Thyroid gland (tissue), 4 donors: Measurements from ENCODE around the gene NEDD9. TPM values are rescaled to one million over a fixed set of nuclear protein-coding genes. Genes with fewer than 3 reads are reported as not detected.

ENCODE experiments used
- DNase-seq, 2 donors: peaks; one replicate each; pipeline ENCODE4 v3.0.0-alpha.2; 2019
- H3K27ac ChIP-seq, 3 donors: fragments of 200-600 bp; sonication (generic); 1 replicate in 2 of 3; 2 replicates in 1 of 3; pipeline ENCODE4 v1.5.1; 2016 to 2019; ENCODE audit warnings: mild to moderate bottlenecking in 1 of 3, moderate library complexity in 1 of 3
- H3K27me3 ChIP-seq: fragments of 200-600 bp; sonication (generic); one replicate; pipeline ENCODE4 v1.5.1; 2019
- H3K36me3 ChIP-seq, 2 donors: fragments of 200-600 bp; sonication (generic); one replicate each; pipeline ENCODE4 v1.5.1; 2016 to 2019
- H3K4me1 ChIP-seq, 2 donors: fragments of 200-600 bp; sonication (generic); one replicate each; pipeline ENCODE4 v1.5.1; 2017 to 2019
- H3K4me3 ChIP-seq, 3 donors: fragments of 200-600 bp; sonication (generic); replicated peaks in 1 of 3; 1 replicate in 2 of 3; 2 replicates in 1 of 3; pipeline ENCODE4 v1.5.1; 2016; ENCODE audit warnings: mild to moderate bottlenecking in 1 of 3
- H3K9me3 ChIP-seq: fragments of 200-600 bp; sonication (generic); one replicate; pipeline ENCODE4 v1.5.1; 2017
- POLR2A ChIP-seq, 2 donors: fragments of 450-650 bp; IDR thresholded peaks; one replicate each; pipeline ENCODE4 v1.6.1; 2017; ENCODE audit warnings: antibody characterized with exemption in 2 of 2, mild to moderate bottlenecking in 2 of 2, moderate library complexity in 1 of 2
- WGBS, 2 donors: methylation state at CpG; one replicate each; pipeline ENCODE4 v1.1.5; 2017; 5-methylcytosine and 5-hydroxymethylcytosine counted together
- intact Hi-C: fragments of 100-400 bp; cut with DNase I; formaldehyde crosslinking; loops from one replicate; pipeline ENCODE4 v1.15.1; 2023
- total RNA-seq, 4 donors: library from RNA; depleted of rRNA; stranded (reverse); fragments of >200 nt; gene quantifications; one replicate each; pipeline ENCODE4 v1.2.3, GENCODE V29; 2016
- TF ChIP-seq, protein P1 (sequence below), 6 experiments: fragments of 200-600 bp in 3 of 6; fragments of 450-650 bp in 3 of 6; sonication (generic) in 3 of 6; IDR thresholded peaks; one replicate each; pipeline ENCODE4 v1.5.1; 2016 to 2019; ENCODE audit warnings: antibody characterized with exemption in 6 of 6, mild to moderate bottlenecking in 2 of 6, inconsistent platforms in 1 of 6, moderate library complexity in 1 of 6

NEDD9 gene
- total RNA-seq, 4 donors from 2014 or later = 42.1 to 78.3 (median 61.7) TPM

DNA sequence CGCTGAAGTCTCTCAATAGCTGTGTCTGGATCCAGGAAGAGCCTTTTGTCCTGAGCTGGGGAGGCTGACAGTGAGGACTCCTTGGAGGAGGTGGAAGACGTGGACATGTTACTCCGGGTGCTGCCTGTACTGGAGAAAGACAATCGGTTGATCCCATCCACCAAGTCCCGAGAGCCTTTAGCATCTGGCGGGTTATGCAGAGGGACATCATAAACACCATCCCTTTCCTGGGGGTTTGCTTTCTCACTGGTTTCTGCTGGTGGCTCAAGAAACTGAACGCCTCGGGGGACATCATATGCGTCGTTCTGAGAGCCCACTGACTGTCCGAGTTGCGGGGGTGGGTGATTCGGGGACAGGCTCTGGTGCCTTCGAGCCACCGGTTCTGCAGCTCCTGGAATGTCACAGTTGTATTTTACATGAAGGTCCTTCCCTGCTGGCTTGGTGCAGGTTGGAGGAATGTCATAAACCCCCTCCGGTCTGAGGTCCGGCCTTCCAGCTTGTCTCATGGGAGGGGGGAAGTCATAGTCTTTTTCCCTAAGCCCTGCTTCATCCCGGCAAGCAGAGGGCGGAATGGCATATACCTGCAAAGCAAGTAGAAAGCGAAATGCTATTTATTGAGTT is 41.7 kb downstream of the NEDD9 start:
- Histone ChIP-seq H3K9me3 (no peaks in the 10 kb centered on the region), H3K4me1 (peaks cover 15 to 20% of the 10 kb centered on the region in 2 donors), H3K36me3 (peaks cover 66 to 73% of the 10 kb centered on the region in 2 donors), H3K27me3 (no peaks in the 10 kb centered on the region), H3K4me3 (no peak overlapping the region), H3K27ac (no peak overlapping the region)
- 93 to 95% methylated on average over 19 to 20 of the region's 20 CpGs for WGBS, 2 donors
- no peak for DNase-seq
- intact Hi-C loops = no loop called here
- TF ChIP-seq, protein P1, sequence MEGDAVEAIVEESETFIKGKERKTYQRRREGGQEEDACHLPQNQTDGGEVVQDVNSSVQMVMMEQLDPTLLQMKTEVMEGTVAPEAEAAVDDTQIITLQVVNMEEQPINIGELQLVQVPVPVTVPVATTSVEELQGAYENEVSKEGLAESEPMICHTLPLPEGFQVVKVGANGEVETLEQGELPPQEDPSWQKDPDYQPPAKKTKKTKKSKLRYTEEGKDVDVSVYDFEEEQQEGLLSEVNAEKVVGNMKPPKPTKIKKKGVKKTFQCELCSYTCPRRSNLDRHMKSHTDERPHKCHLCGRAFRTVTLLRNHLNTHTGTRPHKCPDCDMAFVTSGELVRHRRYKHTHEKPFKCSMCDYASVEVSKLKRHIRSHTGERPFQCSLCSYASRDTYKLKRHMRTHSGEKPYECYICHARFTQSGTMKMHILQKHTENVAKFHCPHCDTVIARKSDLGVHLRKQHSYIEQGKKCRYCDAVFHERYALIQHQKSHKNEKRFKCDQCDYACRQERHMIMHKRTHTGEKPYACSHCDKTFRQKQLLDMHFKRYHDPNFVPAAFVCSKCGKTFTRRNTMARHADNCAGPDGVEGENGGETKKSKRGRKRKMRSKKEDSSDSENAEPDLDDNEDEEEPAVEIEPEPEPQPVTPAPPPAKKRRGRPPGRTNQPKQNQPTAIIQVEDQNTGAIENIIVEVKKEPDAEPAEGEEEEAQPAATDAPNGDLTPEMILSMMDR (IDR thresholded peaks at IDR 0.05) = no peak
- no peak for TF ChIP-seq POLR2A (IDR thresholded peaks at IDR 0.05)

DNA sequence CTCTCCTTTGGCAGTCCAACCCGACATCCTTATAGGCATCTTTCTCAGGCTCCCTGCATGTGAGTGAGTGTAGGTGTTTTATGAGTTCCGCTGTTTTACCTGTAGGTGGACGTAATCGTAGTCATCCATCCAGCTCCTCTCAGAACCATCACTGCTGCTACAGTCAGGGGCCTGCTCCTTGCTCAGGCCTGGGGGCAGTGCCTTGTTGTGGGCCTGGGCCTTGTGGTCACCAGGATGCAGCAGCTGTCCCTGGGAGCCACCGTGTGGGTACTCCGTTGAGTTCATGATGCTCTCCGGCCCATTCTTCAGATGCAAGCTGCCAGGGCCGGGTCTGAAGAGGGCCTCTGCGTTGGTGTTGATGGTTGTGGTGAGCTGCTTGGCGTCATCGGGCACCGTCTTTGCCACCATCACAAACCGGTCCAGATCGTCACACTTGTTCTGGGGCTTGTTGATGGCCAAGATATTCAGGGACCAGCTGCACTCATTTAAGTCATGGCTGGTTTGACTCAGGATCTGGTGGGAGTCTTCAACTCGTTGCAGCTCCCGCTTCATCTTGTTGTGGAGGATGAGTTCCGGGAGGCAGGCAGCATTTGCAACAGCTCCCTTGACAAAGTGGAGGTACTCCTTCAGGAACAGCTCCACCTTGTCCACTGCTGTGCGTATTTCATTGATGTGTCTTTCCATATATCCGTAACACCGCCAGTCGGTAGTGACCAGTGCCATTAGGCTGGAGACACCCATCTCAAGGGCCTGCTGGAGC is 42.4 kb downstream of the NEDD9 start:
- no peaks in the 10 kb centered on the region for H3K9me3 ChIP-seq
- peaks cover 72 to 80% of the 10 kb centered on the region in 2 donors for H3K36me3 ChIP-seq
- H3K4me3 ChIP-seq = no peak overlapping the region
- no peak overlapping the region for H3K27ac ChIP-seq
- DNase-seq = no peak
- H3K4me1 ChIP-seq = peaks cover 10 to 13% of the 10 kb centered on the region in 2 donors
- TF ChIP-seq POLR2A (IDR thresholded peaks at IDR 0.05) = no peak
- TF ChIP-seq, protein P1 (IDR thresholded peaks at IDR 0.05) = no peak
- H3K27me3 ChIP-seq = no peaks in the 10 kb centered on the region
- 94 to 99% methylated on average over 17 to 19 of the region's 21 CpGs for WGBS, 2 donors
- intact Hi-C loops = no loop called here

DNA sequence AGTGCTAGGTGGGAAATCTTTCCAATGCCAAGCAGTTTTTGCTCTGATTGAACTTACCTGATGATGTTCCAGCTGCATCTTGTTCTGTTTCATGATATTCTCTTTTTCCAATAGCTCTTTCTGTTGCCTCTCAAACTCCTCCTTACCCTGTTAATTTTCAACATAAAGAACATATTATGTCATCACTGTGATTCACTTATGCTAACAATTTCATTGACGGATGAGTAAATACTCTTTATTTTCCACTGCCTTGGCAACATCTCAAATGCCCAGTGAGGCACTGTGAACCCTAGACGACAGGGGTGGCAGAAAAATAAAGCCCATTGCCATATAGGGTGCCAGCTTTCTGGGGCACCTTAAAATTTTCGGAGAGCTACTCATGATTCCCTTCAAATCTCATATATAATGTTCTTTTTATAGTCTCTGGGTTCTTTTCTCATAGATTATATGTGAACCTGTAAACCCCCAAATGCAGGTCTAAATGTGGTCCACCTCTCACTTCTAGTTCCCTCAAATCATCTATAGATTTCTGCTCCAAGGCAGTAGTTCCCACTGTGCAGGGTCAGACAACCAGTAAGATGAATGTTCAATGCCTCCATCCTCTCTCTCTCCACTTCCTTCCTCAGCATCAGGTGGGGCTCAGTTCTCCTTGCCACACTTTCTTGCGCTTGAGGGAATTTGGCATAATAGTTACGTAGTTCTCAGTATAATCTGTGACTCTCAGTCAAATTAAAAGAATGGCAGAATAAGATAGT is 44.1 kb downstream of the NEDD9 start:
- Histone ChIP-seq H3K9me3 (no peaks in the 10 kb centered on the region), H3K4me1 (peaks cover 11 to 14% of the 10 kb centered on the region in 2 donors), H3K36me3 (peaks cover 75 to 89% of the 10 kb centered on the region in 2 donors), H3K27ac (peak overlapping the region in 1 of 3 donors; percentile 37), H3K4me3 (no peak overlapping the region), H3K27me3 (no peaks in the 10 kb centered on the region)
- 90 to 94% methylated on average over 5 of the region's 5 CpGs for WGBS, 2 donors
- intact Hi-C loops = no loop called here
- DNase-seq = no peak
- TF ChIP-seq, protein P1 (IDR thresholded peaks at IDR 0.05) = no peak

DNA sequence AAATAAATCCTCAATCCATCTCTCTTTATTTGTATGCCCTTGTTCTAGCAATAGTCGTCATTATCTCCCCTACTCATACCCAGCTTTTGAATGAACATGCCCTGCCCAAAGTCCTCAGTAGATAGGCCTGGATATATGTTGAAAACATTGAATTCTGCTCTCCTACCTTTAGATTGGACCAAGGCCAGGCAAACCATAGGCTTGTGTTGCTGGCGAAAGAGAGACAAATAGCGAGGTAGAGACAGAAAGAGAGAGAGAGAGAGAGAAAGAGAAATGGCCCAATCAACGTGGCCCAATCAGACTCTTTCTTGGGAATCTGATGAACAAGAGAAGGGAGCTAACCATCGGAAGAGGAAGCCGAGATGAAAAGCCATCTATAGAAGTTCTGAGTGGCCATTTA is 45.2 kb downstream of the NEDD9 start:
- no peak for DNase-seq
- no peaks in the 10 kb centered on the region for H3K27me3 ChIP-seq
- peaks cover 69 to 79% of the 10 kb centered on the region in 2 donors for H3K36me3 ChIP-seq
- intact Hi-C loops = no loop called here
- H3K9me3 ChIP-seq = no peaks in the 10 kb centered on the region
- no peak overlapping the region for H3K4me3 ChIP-seq
- H3K4me1 ChIP-seq = peaks cover 11 to 17% of the 10 kb centered on the region in 2 donors
- peak overlapping the region in 1 of 3 donors; percentile 37 for H3K27ac ChIP-seq
- 94 to 98% methylated on average over 6 of the region's 6 CpGs for WGBS, 2 donors
- TF ChIP-seq POLR2A (IDR thresholded peaks at IDR 0.05) = no peak
- TF ChIP-seq, protein P1 (IDR thresholded peaks at IDR 0.05) = no peak
